GM23338 (cell line): ENCODE results near the gene MDGA2. TPM values are rescaled to one million over a fixed set of nuclear protein-coding genes. Genes with fewer than 3 reads are reported as not detected.

Experiments used
- ATAC-seq: fragments of 200-7000 bp; cut with Tn5 transposase; 3 replicates; pipeline ENCODE4 v1.9.1; 2020
- DNase-seq: peaks from one replicate; pipeline ENCODE4 v3.0.0-alpha.2; 2015; ENCODE audit warnings: low spot score
- H2AFZ ChIP-seq: fragments of 200-600 bp; sonication (generic); 2 replicates; pipeline ENCODE4 v1.8.0; 2016; ENCODE audit warnings: antibody characterized with exemption, mild to moderate bottlenecking, moderate library complexity
- H3F3A ChIP-seq: fragments of 200-600 bp; sonication (generic); replicated peaks from 2 replicates; pipeline ENCODE4 v1.8.0; 2017; ENCODE audit warnings: antibody characterized with exemption, mixed run types, low read depth
- H3K27ac ChIP-seq: fragments of 200-600 bp; sonication (generic); 2 replicates; pipeline ENCODE4 v1.6.1; 2016; ENCODE audit warnings: low read depth
- H3K27me3 ChIP-seq: fragments of 200-600 bp; sonication (generic); 2 replicates; pipeline ENCODE4 v1.8.0; 2016; ENCODE audit warnings: mild to moderate bottlenecking, mixed run types, moderate library complexity; ENCODE audit not compliant: insufficient read depth
- H3K36me3 ChIP-seq: fragments of 200-600 bp; sonication (generic); 2 replicates; pipeline ENCODE4 v1.8.0; 2016; ENCODE audit warnings: mild to moderate bottlenecking; ENCODE audit not compliant: insufficient read depth
- H3K4me1 ChIP-seq: fragments of 200-600 bp; sonication (generic); 2 replicates; pipeline ENCODE4 v1.8.0; 2016; ENCODE audit warnings: mild to moderate bottlenecking, moderate library complexity; ENCODE audit not compliant: insufficient read depth
- H3K4me2 ChIP-seq: fragments of 200-600 bp; sonication (generic); 2 replicates; pipeline ENCODE4 v1.7.1; 2017; ENCODE audit warnings: mixed run types
- H3K4me3 ChIP-seq: fragments of 200-600 bp; sonication (generic); 2 replicates; pipeline ENCODE4 v1.6.1; 2016; ENCODE audit warnings: mixed run types
- H3K79me2 ChIP-seq: fragments of 200-600 bp; sonication (generic); replicated peaks from 2 replicates; pipeline ENCODE4 v1.8.0; 2017; ENCODE audit warnings: mild to moderate bottlenecking; ENCODE audit not compliant: insufficient read depth
- H3K9me2 ChIP-seq: fragments of 200-600 bp; sonication (generic); 2 replicates; pipeline ENCODE4 v1.8.0; 2017; ENCODE audit not compliant: insufficient read depth
- H4K20me1 ChIP-seq: fragments of 200-600 bp; sonication (generic); replicated peaks from 2 replicates; pipeline ENCODE4 v1.8.0; 2017; ENCODE audit warnings: mild to moderate bottlenecking; ENCODE audit not compliant: insufficient read depth
- H3K27ac Mint-ChIP-seq: 2 replicates; pipeline ENCODE4 v1.8.0; 2020; ENCODE audit warnings: inconsistent platforms, mild to moderate bottlenecking, moderate library complexity, mixed read lengths
- H3K27me3 Mint-ChIP-seq: 3 replicates; pipeline ENCODE4 v1.8.0; 2022; ENCODE audit warnings: low read depth, mild to moderate bottlenecking, moderate library complexity, mixed read lengths, inconsistent platforms; ENCODE audit not compliant: insufficient read depth, poor library complexity
- H3K36me3 Mint-ChIP-seq: 3 replicates; pipeline ENCODE4 v1.8.0; 2021; ENCODE audit warnings: low read depth, mild to moderate bottlenecking, inconsistent platforms, moderate library complexity, mixed read lengths
- H3K4me1 Mint-ChIP-seq: 3 replicates; pipeline ENCODE4 v1.8.0; 2020; ENCODE audit warnings: mild to moderate bottlenecking, inconsistent platforms, mixed read lengths
- H3K4me3 Mint-ChIP-seq: 3 replicates; pipeline ENCODE4 v1.8.0; 2021; ENCODE audit warnings: moderate library complexity, mild to moderate bottlenecking, inconsistent platforms, mixed read lengths
- H3K9me3 Mint-ChIP-seq: 3 replicates; pipeline ENCODE4 v1.8.0; 2020; ENCODE audit warnings: moderate library complexity, mild to moderate bottlenecking, inconsistent platforms, mixed read lengths
- CREB1 ChIP-seq: fragments of 250-450 bp; sonication (Bioruptor Pico); IDR thresholded peaks from 2 replicates; pipeline ENCODE4 v1.5.0; 2020; ENCODE audit warnings: low read depth, mild to moderate bottlenecking, moderate library complexity
- EZH2phosphoT487 ChIP-seq: fragments of 200-600 bp; sonication (generic); IDR thresholded peaks from one replicate; pipeline ENCODE4 v1.8.1; 2018; ENCODE audit warnings: antibody characterized with exemption; ENCODE audit not compliant: unreplicated experiment
- NANOG ChIP-seq: IDR thresholded peaks from 2 replicates; pipeline ENCODE4 v1.6.1; 2016; ENCODE audit warnings: antibody characterized with exemption, borderline replicate concordance
- POLR2AphosphoS5 ChIP-seq: IDR thresholded peaks from 2 replicates; pipeline ENCODE4 v1.6.1; 2016; ENCODE audit warnings: antibody characterized with exemption, low read depth
- STAT1 ChIP-seq: IDR thresholded peaks from one replicate; pipeline ENCODE4 v1.6.1; 2016; ENCODE audit warnings: antibody characterized with exemption; ENCODE audit not compliant: unreplicated experiment
- ZNF331 ChIP-seq: fragments of 250-450 bp; sonication (Bioruptor Pico); IDR thresholded peaks from 2 replicates; pipeline ENCODE4 v1.5.0; 2020; ENCODE audit warnings: low read depth, mild to moderate bottlenecking, moderate library complexity
- polyA plus RNA-seq: library from polyadenylated mRNA; unstranded; fragments of >200 nt; fragmentation: Nextera tagmentation; extraction: Ambion mirVana; gene quantifications from 2 replicates; pipeline ENCODE4 v1.2.1, GENCODE V29; 2016
- total RNA-seq: library from RNA; depleted of rRNA; stranded (reverse); fragments of >200 nt; shearing (Covaris generic); gene quantifications from 2 replicates; pipeline ENCODE4 v1.2.3, GENCODE V29; 2014
- TF ChIP-seq, protein P1 (sequence below): fragments of 250-450 bp; sonication (Bioruptor Pico); IDR thresholded peaks from 2 replicates; pipeline ENCODE4 v1.5.0; 2020; ENCODE audit warnings: mild to moderate bottlenecking, moderate library complexity
- TF ChIP-seq, protein P2 (sequence below): IDR thresholded peaks from one replicate; pipeline ENCODE4 v1.6.1; 2018; ENCODE audit warnings: antibody characterized with exemption; ENCODE audit not compliant: unreplicated experiment
- TF ChIP-seq, protein P3 (sequence below), 2 experiments: fragments of 200-600 bp in 1 of 2; sonication (generic) in 1 of 2; conservative IDR thresholded peaks; 2 replicates each; pipeline versions ENCODE4 v1.5.1 to v1.6.1; 2016 to 2017; ENCODE audit warnings: antibody characterized with exemption in 2 of 2, low read depth in 2 of 2, mild to moderate bottlenecking in 2 of 2, moderate library complexity in 1 of 2

MDGA2 gene
- total and polyA plus RNA-seq, 2 experiments from 2014 or later, result 0.68 to 1.7 TPM

DNA sequence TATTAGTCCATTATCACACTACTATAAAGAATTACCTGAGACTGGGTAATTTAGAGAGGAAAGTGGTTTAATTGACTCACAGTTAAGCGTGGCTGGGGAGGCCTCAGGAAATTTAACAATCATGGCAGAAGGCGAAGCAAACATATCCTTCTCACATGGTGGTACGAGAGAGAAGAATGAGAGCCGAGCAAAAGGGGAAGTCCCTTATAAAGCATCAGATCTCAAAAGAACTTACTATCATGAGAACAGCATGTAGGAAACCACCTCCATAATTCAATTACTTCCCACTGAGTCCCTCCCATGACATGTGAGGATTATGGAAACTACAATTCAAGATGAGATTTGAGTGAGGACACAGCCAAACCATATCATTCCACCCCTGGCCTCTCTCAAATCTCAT, 422.6 kb downstream of the MDGA2 start (continued):
- TF ChIP-seq, protein P1, sequence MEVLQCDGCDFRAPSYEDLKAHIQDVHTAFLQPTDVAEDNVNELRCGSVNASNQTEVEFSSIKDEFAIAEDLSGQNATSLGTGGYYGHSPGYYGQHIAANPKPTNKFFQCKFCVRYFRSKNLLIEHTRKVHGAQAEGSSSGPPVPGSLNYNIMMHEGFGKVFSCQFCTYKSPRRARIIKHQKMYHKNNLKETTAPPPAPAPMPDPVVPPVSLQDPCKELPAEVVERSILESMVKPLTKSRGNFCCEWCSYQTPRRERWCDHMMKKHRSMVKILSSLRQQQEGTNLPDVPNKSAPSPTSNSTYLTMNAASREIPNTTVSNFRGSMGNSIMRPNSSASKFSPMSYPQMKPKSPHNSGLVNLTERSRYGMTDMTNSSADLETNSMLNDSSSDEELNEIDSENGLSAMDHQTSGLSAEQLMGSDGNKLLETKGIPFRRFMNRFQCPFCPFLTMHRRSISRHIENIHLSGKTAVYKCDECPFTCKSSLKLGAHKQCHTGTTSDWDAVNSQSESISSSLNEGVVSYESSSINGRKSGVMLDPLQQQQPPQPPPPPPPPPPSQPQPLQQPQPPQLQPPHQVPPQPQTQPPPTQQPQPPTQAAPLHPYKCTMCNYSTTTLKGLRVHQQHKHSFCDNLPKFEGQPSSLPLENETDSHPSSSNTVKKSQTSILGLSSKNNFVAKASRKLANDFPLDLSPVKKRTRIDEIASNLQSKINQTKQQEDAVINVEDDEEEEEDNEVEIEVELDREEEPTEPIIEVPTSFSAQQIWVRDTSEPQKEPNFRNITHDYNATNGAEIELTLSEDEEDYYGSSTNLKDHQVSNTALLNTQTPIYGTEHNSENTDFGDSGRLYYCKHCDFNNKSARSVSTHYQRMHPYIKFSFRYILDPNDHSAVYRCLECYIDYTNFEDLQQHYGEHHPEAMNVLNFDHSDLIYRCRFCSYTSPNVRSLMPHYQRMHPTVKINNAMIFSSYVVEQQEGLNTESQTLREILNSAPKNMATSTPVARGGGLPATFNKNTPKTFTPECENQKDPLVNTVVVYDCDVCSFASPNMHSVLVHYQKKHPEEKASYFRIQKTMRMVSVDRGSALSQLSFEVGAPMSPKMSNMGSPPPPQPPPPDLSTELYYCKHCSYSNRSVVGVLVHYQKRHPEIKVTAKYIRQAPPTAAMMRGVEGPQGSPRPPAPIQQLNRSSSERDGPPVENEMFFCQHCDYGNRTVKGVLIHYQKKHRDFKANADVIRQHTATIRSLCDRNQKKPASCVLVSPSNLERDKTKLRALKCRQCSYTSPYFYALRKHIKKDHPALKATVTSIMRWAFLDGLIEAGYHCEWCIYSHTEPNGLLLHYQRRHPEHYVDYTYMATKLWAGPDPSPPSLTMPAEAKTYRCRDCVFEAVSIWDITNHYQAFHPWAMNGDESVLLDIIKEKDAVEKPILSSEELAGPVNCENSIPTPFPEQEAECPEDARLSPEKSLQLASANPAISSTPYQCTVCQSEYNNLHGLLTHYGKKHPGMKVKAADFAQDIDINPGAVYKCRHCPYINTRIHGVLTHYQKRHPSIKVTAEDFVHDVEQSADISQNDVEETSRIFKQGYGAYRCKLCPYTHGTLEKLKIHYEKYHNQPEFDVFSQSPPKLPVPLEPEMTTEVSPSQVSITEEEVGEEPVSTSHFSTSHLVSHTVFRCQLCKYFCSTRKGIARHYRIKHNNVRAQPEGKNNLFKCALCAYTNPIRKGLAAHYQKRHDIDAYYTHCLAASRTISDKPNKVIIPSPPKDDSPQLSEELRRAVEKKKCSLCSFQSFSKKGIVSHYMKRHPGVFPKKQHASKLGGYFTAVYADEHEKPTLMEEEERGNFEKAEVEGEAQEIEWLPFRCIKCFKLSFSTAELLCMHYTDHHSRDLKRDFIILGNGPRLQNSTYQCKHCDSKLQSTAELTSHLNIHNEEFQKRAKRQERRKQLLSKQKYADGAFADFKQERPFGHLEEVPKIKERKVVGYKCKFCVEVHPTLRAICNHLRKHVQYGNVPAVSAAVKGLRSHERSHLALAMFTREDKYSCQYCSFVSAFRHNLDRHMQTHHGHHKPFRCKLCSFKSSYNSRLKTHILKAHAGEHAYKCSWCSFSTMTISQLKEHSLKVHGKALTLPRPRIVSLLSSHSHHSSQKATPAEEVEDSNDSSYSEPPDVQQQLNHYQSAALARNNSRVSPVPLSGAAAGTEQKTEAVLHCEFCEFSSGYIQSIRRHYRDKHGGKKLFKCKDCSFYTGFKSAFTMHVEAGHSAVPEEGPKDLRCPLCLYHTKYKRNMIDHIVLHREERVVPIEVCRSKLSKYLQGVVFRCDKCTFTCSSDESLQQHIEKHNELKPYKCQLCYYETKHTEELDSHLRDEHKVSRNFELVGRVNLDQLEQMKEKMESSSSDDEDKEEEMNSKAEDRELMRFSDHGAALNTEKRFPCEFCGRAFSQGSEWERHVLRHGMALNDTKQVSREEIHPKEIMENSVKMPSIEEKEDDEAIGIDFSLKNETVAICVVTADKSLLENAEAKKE (CRISPR knock-in tag), result no peak
- no peak for TF ChIP-seq NANOG
- no peak for TF ChIP-seq STAT1
- TF ChIP-seq CREB1, result no peak

DNA sequence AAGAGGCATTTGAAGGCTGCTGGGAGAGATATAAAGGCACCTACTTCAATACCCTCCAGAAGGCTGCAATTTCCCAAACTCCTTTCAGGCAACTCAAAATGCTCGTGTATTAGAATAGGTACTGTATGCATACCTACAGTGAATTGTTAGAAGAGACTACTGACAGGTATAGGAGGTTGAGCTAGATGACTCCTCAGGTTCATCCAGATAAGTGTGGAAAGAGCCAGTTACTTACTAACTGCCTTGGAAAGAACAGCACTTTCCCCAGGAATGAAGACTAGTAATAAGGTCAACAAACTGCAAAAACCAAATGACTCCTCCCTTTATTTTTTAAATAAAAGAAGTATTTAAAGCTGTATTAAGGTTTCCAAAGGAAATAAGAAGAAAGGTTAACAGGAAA, 429.0 kb downstream of the MDGA2 start:
- Histone ChIP-seq H3K27ac (no peak overlapping the region), H3F3A (no peaks in the 10 kb centered on the region), H3K9me2 (no peaks in the 10 kb centered on the region; the same call in 1 of the 2 replicates), H3K4me1 (no peaks in the 10 kb centered on the region), H4K20me1 (no peaks in the 10 kb centered on the region), H3K27me3 (no peaks in the 10 kb centered on the region), H3K79me2 (no peaks in the 10 kb centered on the region), H3K4me2 (no peak overlapping the region), H3K4me3 (no peak overlapping the region), H2AFZ (no peak overlapping the region), H3K36me3 (no peaks in the 10 kb centered on the region)
- H3K4me3 Mint-ChIP-seq, result no peak overlapping the region
- ATAC-seq (no peak), DNase-seq (no peak)
- no peak overlapping the region for H3K27ac Mint-ChIP-seq
- peaks cover 1% of the 10 kb centered on the region for H3K27me3 Mint-ChIP-seq
- H3K4me1 Mint-ChIP-seq, result no peaks in the 10 kb centered on the region
- H3K9me3 Mint-ChIP-seq, result peaks cover 7% of the 10 kb centered on the region; the same call in 2 of the 3 replicates
- H3K36me3 Mint-ChIP-seq, result no peaks in the 10 kb centered on the region; the same call in 2 of the 3 replicates
- no peak for TF ChIP-seq EZH2phosphoT487
- TF ChIP-seq, protein P2, sequence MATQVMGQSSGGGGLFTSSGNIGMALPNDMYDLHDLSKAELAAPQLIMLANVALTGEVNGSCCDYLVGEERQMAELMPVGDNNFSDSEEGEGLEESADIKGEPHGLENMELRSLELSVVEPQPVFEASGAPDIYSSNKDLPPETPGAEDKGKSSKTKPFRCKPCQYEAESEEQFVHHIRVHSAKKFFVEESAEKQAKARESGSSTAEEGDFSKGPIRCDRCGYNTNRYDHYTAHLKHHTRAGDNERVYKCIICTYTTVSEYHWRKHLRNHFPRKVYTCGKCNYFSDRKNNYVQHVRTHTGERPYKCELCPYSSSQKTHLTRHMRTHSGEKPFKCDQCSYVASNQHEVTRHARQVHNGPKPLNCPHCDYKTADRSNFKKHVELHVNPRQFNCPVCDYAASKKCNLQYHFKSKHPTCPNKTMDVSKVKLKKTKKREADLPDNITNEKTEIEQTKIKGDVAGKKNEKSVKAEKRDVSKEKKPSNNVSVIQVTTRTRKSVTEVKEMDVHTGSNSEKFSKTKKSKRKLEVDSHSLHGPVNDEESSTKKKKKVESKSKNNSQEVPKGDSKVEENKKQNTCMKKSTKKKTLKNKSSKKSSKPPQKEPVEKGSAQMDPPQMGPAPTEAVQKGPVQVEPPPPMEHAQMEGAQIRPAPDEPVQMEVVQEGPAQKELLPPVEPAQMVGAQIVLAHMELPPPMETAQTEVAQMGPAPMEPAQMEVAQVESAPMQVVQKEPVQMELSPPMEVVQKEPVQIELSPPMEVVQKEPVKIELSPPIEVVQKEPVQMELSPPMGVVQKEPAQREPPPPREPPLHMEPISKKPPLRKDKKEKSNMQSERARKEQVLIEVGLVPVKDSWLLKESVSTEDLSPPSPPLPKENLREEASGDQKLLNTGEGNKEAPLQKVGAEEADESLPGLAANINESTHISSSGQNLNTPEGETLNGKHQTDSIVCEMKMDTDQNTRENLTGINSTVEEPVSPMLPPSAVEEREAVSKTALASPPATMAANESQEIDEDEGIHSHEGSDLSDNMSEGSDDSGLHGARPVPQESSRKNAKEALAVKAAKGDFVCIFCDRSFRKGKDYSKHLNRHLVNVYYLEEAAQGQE, result no peak
- TF ChIP-seq ZNF331 (CRISPR knock-in tag), result no peak
- TF ChIP-seq, protein P3, sequence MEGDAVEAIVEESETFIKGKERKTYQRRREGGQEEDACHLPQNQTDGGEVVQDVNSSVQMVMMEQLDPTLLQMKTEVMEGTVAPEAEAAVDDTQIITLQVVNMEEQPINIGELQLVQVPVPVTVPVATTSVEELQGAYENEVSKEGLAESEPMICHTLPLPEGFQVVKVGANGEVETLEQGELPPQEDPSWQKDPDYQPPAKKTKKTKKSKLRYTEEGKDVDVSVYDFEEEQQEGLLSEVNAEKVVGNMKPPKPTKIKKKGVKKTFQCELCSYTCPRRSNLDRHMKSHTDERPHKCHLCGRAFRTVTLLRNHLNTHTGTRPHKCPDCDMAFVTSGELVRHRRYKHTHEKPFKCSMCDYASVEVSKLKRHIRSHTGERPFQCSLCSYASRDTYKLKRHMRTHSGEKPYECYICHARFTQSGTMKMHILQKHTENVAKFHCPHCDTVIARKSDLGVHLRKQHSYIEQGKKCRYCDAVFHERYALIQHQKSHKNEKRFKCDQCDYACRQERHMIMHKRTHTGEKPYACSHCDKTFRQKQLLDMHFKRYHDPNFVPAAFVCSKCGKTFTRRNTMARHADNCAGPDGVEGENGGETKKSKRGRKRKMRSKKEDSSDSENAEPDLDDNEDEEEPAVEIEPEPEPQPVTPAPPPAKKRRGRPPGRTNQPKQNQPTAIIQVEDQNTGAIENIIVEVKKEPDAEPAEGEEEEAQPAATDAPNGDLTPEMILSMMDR (conservative IDR thresholded peaks at IDR 0.05; ENCODE audit: low read depth in 2 of 2), result no peak
- no peak for TF ChIP-seq NANOG
- TF ChIP-seq POLR2AphosphoS5, result no peak
